ENCODE data around the gene PRPH. TPM values are rescaled to one million over a fixed set of nuclear protein-coding genes. Genes with fewer than 3 reads are reported as not detected.

The PRPH gene
- total and polyA plus RNA-seq, 9 of the 15 experiments (the other 6 are each of a cell fraction or from before 2014, with no cell fraction given): 0.27 to 1.9 (median 1.3) TPM; not detected in 1

- TF ChIP-seq CREBBP (IDR thresholded peaks at IDR 0.05; ENCODE audit: low read depth, low read length): no peak
- no peak for TF ChIP-seq NR2C1 (IDR thresholded peaks at IDR 0.05)
- no peak for TF ChIP-seq NR2C1 (tag; IDR thresholded peaks at IDR 0.05)
- no peak for TF ChIP-seq RAD21 (CRISPR knock-in tag; conservative IDR thresholded peaks at IDR 0.05 in 1 of 2, IDR thresholded peaks at IDR 0.05 in 1 of 2)
- TF ChIP-seq CREM (IDR thresholded peaks at IDR 0.05; ENCODE audit: low read depth): no peak
- no peak for TF ChIP-seq RBM34 (IDR thresholded peaks at IDR 0.05; ENCODE audit: borderline replicate concordance, insufficient read depth, low read length)
- TF ChIP-seq ZSCAN29 (IDR thresholded peaks at IDR 0.05): no peak
- no peak for TF ChIP-seq SMAD1 (IDR thresholded peaks at IDR 0.05; ENCODE audit: low read depth, low read length, partially characterized antibody)
- TF ChIP-seq ZMIZ1 (IDR thresholded peaks at IDR 0.05; ENCODE audit: low read depth in 2 of 2, low read length in 2 of 2): no peak
- no peak for TF ChIP-seq GABPB1 (CRISPR knock-in tag; IDR thresholded peaks at IDR 0.05)
- TF ChIP-seq ZNF436 (CRISPR knock-in tag; IDR thresholded peaks at IDR 0.05): no peak
- TF ChIP-seq CBX8 (IDR thresholded peaks at IDR 0.05; ENCODE audit: borderline replicate concordance, extremely low read depth, low read depth, low read length, poor library complexity, severe bottlenecking): no peak
- TF ChIP-seq, protein P1, sequence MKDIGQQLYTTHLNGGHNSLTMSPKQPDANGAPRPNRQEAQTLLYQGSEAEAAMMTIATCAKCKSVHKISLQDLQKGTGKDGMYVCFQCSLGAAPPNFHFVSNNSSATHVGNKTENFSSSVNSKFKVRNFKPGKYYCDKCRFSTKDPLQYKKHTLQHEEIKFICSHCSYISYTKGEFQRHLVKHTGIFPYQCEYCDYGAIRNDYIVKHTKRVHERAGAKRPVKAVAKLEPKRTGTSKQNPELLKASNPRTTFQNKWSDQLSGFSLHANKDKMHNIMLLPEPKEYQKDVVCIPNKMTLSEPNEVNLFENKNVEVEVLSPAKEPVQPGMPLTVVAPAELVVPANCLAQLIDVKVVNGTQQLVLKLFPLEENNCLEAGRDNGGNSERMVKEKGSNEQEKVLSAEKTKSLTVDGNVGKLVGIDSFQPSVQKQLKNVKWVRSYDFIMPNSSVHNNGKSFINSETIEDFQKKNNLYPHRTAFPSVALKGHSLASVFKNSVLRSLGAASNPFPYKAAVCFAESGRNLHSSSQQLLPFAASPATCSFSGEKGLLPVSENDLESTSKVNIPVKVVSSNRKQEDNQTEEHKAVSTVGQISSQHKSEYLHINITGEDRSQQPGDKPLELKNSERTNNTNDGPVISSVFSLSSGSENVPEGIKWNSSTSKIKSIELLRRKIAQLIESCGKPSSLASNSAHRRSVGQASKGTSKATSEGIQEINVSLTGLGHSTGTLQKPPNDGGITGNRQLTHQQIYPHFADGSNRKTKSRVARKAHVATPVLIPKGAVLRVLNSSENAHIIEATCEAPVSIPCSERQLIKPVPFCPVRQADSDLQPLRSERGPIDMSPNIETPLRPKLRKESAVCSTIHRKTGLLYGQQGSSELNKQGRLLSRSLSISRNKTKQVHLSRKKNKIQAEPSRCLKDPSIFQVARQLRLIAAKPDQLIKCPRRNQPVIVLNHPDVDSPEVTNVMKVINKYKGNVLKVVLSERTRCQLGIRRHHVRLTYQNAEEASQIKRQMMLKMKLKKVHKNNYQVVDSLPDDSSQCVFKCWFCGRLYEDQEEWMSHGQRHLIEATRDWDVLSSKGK (CRISPR knock-in tag; IDR thresholded peaks at IDR 0.05): no peak
- TF ChIP-seq ZBTB8A (IDR thresholded peaks at IDR 0.05; ENCODE audit: partially characterized antibody): no peak
- no peak for TF ChIP-seq GTF2F1 (IDR thresholded peaks at IDR 0.05; ENCODE audit: low read depth, low read length)
- no peak for TF ChIP-seq ZNF311 (CRISPR knock-in tag; IDR thresholded peaks at IDR 0.05)
- TF ChIP-seq TFAM (CRISPR knock-in tag; conservative IDR thresholded peaks at IDR 0.05): no peak
- no peak for TF ChIP-seq XRCC5 (IDR thresholded peaks at IDR 0.05; ENCODE audit: low read depth, low read length)
- no peak for TF ChIP-seq E2F3 (CRISPR knock-in tag; IDR thresholded peaks at IDR 0.05)
- TF ChIP-seq ID3 (CRISPR knock-in tag; IDR thresholded peaks at IDR 0.05): no peak
- TF ChIP-seq ID3 (tag; IDR thresholded peaks at IDR 0.05): no peak
- TF ChIP-seq CTBP1 (IDR thresholded peaks at IDR 0.05; ENCODE audit: borderline replicate concordance): 0 out of 2 replicates have a peak, but pooled peaks have one; percentile 1
Observed at GRCh38 chr12:49322367-49322707, 27.4 kb downstream of the PRPH start (continued).

Data from K562 (cell line).